ENCODE results near the gene E2F4. TPM values are rescaled to one million over a fixed set of nuclear protein-coding genes. Genes with fewer than 3 reads are reported as not detected.

E2F4 gene
- total and polyA plus RNA-seq, 2 experiments from 2014 or later, result 67.0 to 135 TPM

DNA sequence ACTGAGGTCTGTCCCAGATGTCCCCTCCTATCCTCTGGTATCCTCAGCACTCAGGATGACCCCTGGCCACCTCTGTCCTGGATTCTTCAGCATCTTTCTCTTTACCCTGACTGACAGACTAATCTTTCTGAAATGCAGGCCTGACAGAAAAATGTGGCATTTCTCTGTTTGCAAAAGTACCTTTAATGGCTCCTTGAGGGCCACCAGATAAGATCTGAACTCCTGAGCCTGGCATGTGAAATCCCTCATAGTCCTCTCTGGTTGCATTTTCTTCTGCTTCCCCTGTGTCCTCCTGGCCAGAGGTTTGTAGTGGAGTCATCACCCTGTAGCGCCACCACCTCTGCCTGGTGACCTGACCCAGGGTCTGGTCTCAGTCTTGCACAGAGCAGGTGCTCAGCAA lies 4.9 kb downstream of the E2F4 start:
- TF ChIP-seq, protein P1, sequence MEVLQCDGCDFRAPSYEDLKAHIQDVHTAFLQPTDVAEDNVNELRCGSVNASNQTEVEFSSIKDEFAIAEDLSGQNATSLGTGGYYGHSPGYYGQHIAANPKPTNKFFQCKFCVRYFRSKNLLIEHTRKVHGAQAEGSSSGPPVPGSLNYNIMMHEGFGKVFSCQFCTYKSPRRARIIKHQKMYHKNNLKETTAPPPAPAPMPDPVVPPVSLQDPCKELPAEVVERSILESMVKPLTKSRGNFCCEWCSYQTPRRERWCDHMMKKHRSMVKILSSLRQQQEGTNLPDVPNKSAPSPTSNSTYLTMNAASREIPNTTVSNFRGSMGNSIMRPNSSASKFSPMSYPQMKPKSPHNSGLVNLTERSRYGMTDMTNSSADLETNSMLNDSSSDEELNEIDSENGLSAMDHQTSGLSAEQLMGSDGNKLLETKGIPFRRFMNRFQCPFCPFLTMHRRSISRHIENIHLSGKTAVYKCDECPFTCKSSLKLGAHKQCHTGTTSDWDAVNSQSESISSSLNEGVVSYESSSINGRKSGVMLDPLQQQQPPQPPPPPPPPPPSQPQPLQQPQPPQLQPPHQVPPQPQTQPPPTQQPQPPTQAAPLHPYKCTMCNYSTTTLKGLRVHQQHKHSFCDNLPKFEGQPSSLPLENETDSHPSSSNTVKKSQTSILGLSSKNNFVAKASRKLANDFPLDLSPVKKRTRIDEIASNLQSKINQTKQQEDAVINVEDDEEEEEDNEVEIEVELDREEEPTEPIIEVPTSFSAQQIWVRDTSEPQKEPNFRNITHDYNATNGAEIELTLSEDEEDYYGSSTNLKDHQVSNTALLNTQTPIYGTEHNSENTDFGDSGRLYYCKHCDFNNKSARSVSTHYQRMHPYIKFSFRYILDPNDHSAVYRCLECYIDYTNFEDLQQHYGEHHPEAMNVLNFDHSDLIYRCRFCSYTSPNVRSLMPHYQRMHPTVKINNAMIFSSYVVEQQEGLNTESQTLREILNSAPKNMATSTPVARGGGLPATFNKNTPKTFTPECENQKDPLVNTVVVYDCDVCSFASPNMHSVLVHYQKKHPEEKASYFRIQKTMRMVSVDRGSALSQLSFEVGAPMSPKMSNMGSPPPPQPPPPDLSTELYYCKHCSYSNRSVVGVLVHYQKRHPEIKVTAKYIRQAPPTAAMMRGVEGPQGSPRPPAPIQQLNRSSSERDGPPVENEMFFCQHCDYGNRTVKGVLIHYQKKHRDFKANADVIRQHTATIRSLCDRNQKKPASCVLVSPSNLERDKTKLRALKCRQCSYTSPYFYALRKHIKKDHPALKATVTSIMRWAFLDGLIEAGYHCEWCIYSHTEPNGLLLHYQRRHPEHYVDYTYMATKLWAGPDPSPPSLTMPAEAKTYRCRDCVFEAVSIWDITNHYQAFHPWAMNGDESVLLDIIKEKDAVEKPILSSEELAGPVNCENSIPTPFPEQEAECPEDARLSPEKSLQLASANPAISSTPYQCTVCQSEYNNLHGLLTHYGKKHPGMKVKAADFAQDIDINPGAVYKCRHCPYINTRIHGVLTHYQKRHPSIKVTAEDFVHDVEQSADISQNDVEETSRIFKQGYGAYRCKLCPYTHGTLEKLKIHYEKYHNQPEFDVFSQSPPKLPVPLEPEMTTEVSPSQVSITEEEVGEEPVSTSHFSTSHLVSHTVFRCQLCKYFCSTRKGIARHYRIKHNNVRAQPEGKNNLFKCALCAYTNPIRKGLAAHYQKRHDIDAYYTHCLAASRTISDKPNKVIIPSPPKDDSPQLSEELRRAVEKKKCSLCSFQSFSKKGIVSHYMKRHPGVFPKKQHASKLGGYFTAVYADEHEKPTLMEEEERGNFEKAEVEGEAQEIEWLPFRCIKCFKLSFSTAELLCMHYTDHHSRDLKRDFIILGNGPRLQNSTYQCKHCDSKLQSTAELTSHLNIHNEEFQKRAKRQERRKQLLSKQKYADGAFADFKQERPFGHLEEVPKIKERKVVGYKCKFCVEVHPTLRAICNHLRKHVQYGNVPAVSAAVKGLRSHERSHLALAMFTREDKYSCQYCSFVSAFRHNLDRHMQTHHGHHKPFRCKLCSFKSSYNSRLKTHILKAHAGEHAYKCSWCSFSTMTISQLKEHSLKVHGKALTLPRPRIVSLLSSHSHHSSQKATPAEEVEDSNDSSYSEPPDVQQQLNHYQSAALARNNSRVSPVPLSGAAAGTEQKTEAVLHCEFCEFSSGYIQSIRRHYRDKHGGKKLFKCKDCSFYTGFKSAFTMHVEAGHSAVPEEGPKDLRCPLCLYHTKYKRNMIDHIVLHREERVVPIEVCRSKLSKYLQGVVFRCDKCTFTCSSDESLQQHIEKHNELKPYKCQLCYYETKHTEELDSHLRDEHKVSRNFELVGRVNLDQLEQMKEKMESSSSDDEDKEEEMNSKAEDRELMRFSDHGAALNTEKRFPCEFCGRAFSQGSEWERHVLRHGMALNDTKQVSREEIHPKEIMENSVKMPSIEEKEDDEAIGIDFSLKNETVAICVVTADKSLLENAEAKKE (CRISPR knock-in tag; IDR thresholded peaks at IDR 0.05), result no peak
- no peak for TF ChIP-seq CREB1 (CRISPR knock-in tag; IDR thresholded peaks at IDR 0.05; ENCODE audit: low read depth)
- TF ChIP-seq EZH2 (IDR thresholded peaks at IDR 0.05; ENCODE audit: low read depth, unreplicated experiment), result no peak
- TF ChIP-seq NANOG (IDR thresholded peaks at IDR 0.05; ENCODE audit: borderline replicate concordance), result no peak
- no peak for TF ChIP-seq ZNF331 (CRISPR knock-in tag; IDR thresholded peaks at IDR 0.05; ENCODE audit: low read depth)
- Histone ChIP-seq H3K27me3 (ENCODE audit: insufficient read depth) (no peaks in the 10 kb centered on the region), H3K4me2 (no peak overlapping the region), H3K27ac (ENCODE audit: low read depth) (no peak overlapping the region), H3K4me3 (no peak overlapping the region), H3K79me2 (replicated peaks; ENCODE audit: insufficient read depth) (peaks cover 21% of the 10 kb centered on the region), H2AFZ (no peak overlapping the region), H3K4me1 (ENCODE audit: insufficient read depth) (peaks cover 12% of the 10 kb centered on the region), H3K9me2 (ENCODE audit: insufficient read depth) (no peaks in the 10 kb centered on the region), H4K20me1 (replicated peaks; ENCODE audit: insufficient read depth) (peaks cover 22% of the 10 kb centered on the region), H3K36me3 (ENCODE audit: insufficient read depth) (peaks cover 20% of the 10 kb centered on the region; the same call in 1 of the 2 replicates), H3F3A (replicated peaks; ENCODE audit: low read depth) (peaks cover 23% of the 10 kb centered on the region; the same call in 1 of the 2 replicates)
- Mint-ChIP-seq H3K27ac (no peak overlapping the region), H3K4me1 (peaks cover 18% of the 10 kb centered on the region), H3K36me3 (ENCODE audit: low read depth) (peaks cover 54% of the 10 kb centered on the region), H3K27me3 (ENCODE audit: insufficient read depth, low read depth, poor library complexity) (peaks cover 18% of the 10 kb centered on the region), H3K9me3 (no peaks in the 10 kb centered on the region), H3K4me3 (no peak overlapping the region)
- DNase-seq (ENCODE audit: low spot score) (no peak), ATAC-seq (no peak)

DNA sequence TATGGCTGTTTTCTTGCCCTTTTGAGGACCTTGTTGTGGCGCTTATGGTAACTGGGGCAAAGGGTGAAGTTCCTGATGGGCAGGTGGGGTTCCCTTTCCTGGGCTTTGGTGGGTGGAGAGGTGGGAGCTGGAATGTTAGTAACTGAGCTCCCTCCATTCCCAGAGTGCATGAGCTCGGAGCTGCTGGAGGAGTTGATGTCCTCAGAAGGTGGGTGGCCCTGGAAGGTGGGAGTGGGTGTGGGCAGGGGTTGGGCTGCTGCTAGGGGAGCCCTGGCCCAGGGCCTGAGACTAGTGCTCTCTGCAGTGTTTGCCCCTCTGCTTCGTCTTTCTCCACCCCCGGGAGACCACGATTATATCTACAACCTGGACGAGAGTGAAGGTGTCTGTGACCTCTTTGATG lies 5.7 kb downstream of the E2F4 start:
- Histone ChIP-seq H3K36me3 (ENCODE audit: insufficient read depth) (peaks cover 20% of the 10 kb centered on the region; the same call in 1 of the 2 replicates), H3K27me3 (ENCODE audit: insufficient read depth) (no peaks in the 10 kb centered on the region), H3K4me1 (ENCODE audit: insufficient read depth) (peaks cover 11% of the 10 kb centered on the region), H3K27ac (ENCODE audit: low read depth) (no peak overlapping the region), H4K20me1 (replicated peaks; ENCODE audit: insufficient read depth) (peaks cover 22% of the 10 kb centered on the region), H3K4me3 (no peak overlapping the region), H3K4me2 (no peak overlapping the region), H3K79me2 (replicated peaks; ENCODE audit: insufficient read depth) (peaks cover 15% of the 10 kb centered on the region), H2AFZ (no peak overlapping the region), H3F3A (replicated peaks; ENCODE audit: low read depth) (peaks cover 23% of the 10 kb centered on the region; the same call in 1 of the 2 replicates), H3K9me2 (ENCODE audit: insufficient read depth) (no peaks in the 10 kb centered on the region)
- peaks cover 51% of the 10 kb centered on the region for H3K36me3 Mint-ChIP-seq (ENCODE audit: low read depth)
- H3K4me1 Mint-ChIP-seq, result peaks cover 15% of the 10 kb centered on the region
- ATAC-seq, result no peak
- DNase-seq (ENCODE audit: low spot score), result no peak
- H3K27me3 Mint-ChIP-seq (ENCODE audit: insufficient read depth, low read depth, poor library complexity), result peaks cover 18% of the 10 kb centered on the region
- no peaks in the 10 kb centered on the region for H3K9me3 Mint-ChIP-seq
- no peak overlapping the region for H3K4me3 Mint-ChIP-seq
- H3K27ac Mint-ChIP-seq, result no peak overlapping the region
- no peak for TF ChIP-seq EZH2 (IDR thresholded peaks at IDR 0.05; ENCODE audit: low read depth, unreplicated experiment)
- TF ChIP-seq, protein P2, sequence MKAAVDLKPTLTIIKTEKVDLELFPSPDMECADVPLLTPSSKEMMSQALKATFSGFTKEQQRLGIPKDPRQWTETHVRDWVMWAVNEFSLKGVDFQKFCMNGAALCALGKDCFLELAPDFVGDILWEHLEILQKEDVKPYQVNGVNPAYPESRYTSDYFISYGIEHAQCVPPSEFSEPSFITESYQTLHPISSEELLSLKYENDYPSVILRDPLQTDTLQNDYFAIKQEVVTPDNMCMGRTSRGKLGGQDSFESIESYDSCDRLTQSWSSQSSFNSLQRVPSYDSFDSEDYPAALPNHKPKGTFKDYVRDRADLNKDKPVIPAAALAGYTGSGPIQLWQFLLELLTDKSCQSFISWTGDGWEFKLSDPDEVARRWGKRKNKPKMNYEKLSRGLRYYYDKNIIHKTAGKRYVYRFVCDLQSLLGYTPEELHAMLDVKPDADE (IDR thresholded peaks at IDR 0.05), result no peak
- no peak for TF ChIP-seq POLR2AphosphoS5 (IDR thresholded peaks at IDR 0.05; ENCODE audit: low read depth)
- no peak for TF ChIP-seq NANOG (IDR thresholded peaks at IDR 0.05; ENCODE audit: borderline replicate concordance)
- no peak for TF ChIP-seq ZNF331 (CRISPR knock-in tag; IDR thresholded peaks at IDR 0.05; ENCODE audit: low read depth)
- TF ChIP-seq, protein P3, sequence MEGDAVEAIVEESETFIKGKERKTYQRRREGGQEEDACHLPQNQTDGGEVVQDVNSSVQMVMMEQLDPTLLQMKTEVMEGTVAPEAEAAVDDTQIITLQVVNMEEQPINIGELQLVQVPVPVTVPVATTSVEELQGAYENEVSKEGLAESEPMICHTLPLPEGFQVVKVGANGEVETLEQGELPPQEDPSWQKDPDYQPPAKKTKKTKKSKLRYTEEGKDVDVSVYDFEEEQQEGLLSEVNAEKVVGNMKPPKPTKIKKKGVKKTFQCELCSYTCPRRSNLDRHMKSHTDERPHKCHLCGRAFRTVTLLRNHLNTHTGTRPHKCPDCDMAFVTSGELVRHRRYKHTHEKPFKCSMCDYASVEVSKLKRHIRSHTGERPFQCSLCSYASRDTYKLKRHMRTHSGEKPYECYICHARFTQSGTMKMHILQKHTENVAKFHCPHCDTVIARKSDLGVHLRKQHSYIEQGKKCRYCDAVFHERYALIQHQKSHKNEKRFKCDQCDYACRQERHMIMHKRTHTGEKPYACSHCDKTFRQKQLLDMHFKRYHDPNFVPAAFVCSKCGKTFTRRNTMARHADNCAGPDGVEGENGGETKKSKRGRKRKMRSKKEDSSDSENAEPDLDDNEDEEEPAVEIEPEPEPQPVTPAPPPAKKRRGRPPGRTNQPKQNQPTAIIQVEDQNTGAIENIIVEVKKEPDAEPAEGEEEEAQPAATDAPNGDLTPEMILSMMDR (conservative IDR thresholded peaks at IDR 0.05; ENCODE audit: low read depth in 2 of 2), result no peak
- TF ChIP-seq ZNF114 (CRISPR knock-in tag; IDR thresholded peaks at IDR 0.05), result no peak
- TF ChIP-seq JUNB (IDR thresholded peaks at IDR 0.05; ENCODE audit: unreplicated experiment), result no peak
- TF ChIP-seq STAT1 (IDR thresholded peaks at IDR 0.05; ENCODE audit: unreplicated experiment), result no peak
- no peak for TF ChIP-seq CREB1 (CRISPR knock-in tag; IDR thresholded peaks at IDR 0.05; ENCODE audit: low read depth)
- TF ChIP-seq EZH2phosphoT487 (IDR thresholded peaks at IDR 0.05; ENCODE audit: unreplicated experiment), result no peak
